Esophagus (tissue), 2 donors: Measurements from ENCODE around the gene RBM10. TPM values are rescaled to one million over a fixed set of nuclear protein-coding genes. Genes with fewer than 3 reads are reported as not detected.

Source experiments
- H3K27ac ChIP-seq, 2 donors: one replicate each; pipeline ENCODE4 v1.5.1; 2013; ENCODE audit warnings: low read depth in 2 of 2, mild to moderate bottlenecking in 2 of 2, inconsistent platforms in 1 of 2, low read length in 1 of 2, moderate library complexity in 1 of 2
- H3K27me3 ChIP-seq, 2 donors: one replicate each; pipeline ENCODE4 v1.6.1; 2013; ENCODE audit warnings: low read length in 2 of 2, control low read depth in 1 of 2, mild to moderate bottlenecking in 1 of 2; ENCODE audit not compliant: insufficient read depth in 2 of 2, control insufficient read depth in 1 of 2
- H3K36me3 ChIP-seq, 2 donors: one replicate each; pipeline ENCODE4 v1.6.1; 2013; ENCODE audit warnings: low read length in 1 of 2; ENCODE audit not compliant: control insufficient read depth in 2 of 2, insufficient read depth in 2 of 2
- H3K4me1 ChIP-seq, 2 donors: one replicate each; pipeline ENCODE4 v1.6.1; 2013; ENCODE audit warnings: low read length in 1 of 2; ENCODE audit not compliant: control insufficient read depth in 2 of 2, insufficient read depth in 2 of 2
- H3K4me3 ChIP-seq, 2 donors: one replicate each; pipeline ENCODE4 v1.5.1; 2013; ENCODE audit warnings: low read length in 2 of 2, mild to moderate bottlenecking in 2 of 2, low read depth in 1 of 2, moderate library complexity in 1 of 2
- H3K9me3 ChIP-seq, 2 donors: one replicate each; pipeline ENCODE4 v1.6.1; 2013; ENCODE audit warnings: mild to moderate bottlenecking in 2 of 2, low read depth in 1 of 2, low read length in 1 of 2, moderate library complexity in 1 of 2; ENCODE audit not compliant: control insufficient read depth in 2 of 2, insufficient read depth in 1 of 2
- WGBS, 2 donors: extraction: QIAGEN DNeasy Blood & Tissue Kit; methylation state at CpG; one replicate each; pipeline ENCODE4 v1.1.7; 2013; 5-methylcytosine and 5-hydroxymethylcytosine counted together
- polyA plus RNA-seq, 2 donors: library from polyadenylated mRNA; stranded (reverse); fragments of 200-250 nt; gene quantifications; one replicate each; pipeline ENCODE4 v1.2.3, GENCODE V29; 2013
- donor health status: healthy with polysubstance abuse.
- donor health status: Bipolar disorder and iron deficiency.

Gene RBM10
- polyA plus RNA-seq, 2 donors: 24.8 to 35.7 TPM

DNA sequence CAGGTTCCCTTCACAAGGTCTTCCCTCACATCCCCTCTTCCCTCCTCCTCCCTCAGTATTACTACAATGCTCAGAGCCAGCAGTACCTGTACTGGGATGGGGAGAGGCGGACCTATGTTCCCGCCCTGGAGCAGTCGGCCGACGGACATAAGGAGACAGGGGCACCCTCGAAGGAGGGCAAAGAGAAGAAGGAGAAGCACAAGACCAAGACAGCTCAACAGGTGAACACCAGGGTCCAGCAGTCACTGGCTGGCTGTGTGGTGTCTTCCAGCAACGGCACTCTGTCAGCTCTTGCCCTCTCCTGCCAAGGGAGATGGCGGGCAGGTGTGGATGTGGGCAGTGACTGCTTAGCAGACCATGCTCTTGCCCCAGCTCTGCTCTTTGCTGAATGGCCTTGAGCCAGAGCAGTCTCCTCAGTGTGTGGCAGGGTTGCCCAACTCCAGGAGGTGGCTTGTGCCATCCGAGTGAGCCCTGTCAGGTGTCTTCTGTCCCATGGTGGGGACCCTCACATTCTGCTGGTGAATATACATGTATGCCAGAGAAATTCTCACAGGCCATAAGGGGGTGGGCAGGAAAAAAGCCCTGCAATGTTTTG, 37.2 kb downstream of the RBM10 start:
- 89% methylated on average over 9 of the region's 9 CpGs for WGBS, 2 donors
- H3K9me3 ChIP-seq: no peaks in the 10 kb centered on the region
- peaks cover 3 to 57% of the 10 kb centered on the region in 2 donors for H3K36me3 ChIP-seq

DNA sequence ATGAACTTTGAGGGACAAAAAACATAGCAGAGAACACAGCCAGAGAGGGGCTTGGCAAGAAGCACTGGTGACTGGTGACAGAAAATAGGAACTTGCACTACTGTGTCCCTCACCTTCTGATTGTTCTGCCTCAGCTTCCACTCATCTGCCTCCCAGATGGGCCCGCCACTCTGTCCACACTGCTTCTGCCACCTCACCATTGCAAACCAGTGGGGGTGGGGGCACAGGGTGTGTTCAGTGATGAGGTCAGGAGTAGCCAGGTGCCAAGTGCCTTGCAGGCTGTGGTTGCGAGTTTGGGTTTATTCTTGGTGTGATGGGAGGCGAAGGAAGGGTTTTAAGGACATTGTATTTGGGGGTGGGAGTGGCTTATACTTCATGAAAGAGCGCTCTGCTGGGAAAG, 39.5 kb downstream of the RBM10 start:
- H3K27me3 ChIP-seq: no peaks in the 10 kb centered on the region
- H3K36me3 ChIP-seq: peaks cover 3 to 49% of the 10 kb centered on the region in 2 donors
- H3K4me1 ChIP-seq: no peaks in the 10 kb centered on the region
- H3K27ac ChIP-seq: no peak overlapping the region
- no peaks in the 10 kb centered on the region for H3K9me3 ChIP-seq
- 82 to 85% methylated on average over 4 of the region's 4 CpGs for WGBS, 2 donors
- H3K4me3 ChIP-seq: no peak overlapping the region

More for the DNA sequence above, 37.2 kb downstream of the RBM10 start:
- Histone ChIP-seq H3K27me3 (no peaks in the 10 kb centered on the region), H3K27ac (no peak overlapping the region), H3K4me1 (peaks cover 0 to 3% of the 10 kb centered on the region in 2 donors), H3K4me3 (no peak overlapping the region)

DNA sequence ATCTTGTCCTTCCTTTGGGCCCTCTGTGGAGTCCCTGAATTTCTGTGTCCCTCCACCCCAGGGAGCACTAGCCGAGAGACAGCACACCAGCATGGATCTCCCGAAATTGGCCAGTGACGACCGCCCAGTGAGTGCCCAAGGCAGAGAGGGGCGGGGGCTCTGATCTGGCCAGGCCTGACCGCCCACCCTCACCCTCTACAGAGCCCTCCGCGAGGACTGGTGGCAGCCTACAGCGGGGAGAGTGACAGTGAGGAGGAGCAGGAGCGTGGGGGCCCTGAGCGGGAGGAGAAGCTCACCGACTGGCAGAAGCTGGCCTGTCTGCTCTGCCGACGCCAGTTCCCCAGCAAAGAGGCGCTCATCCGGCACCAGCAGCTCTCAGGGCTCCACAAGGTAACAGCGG, 40.2 kb downstream of the RBM10 start:
- peaks cover 3 to 43% of the 10 kb centered on the region in 2 donors for H3K36me3 ChIP-seq
- H3K4me1 ChIP-seq: no peaks in the 10 kb centered on the region
- H3K4me3 ChIP-seq: no peak overlapping the region
- H3K27ac ChIP-seq: no peak overlapping the region
- WGBS, 2 donors: 82 to 86% methylated on average over 17 of the region's 17 CpGs
- no peaks in the 10 kb centered on the region for H3K27me3 ChIP-seq
- no peaks in the 10 kb centered on the region for H3K9me3 ChIP-seq

DNA sequence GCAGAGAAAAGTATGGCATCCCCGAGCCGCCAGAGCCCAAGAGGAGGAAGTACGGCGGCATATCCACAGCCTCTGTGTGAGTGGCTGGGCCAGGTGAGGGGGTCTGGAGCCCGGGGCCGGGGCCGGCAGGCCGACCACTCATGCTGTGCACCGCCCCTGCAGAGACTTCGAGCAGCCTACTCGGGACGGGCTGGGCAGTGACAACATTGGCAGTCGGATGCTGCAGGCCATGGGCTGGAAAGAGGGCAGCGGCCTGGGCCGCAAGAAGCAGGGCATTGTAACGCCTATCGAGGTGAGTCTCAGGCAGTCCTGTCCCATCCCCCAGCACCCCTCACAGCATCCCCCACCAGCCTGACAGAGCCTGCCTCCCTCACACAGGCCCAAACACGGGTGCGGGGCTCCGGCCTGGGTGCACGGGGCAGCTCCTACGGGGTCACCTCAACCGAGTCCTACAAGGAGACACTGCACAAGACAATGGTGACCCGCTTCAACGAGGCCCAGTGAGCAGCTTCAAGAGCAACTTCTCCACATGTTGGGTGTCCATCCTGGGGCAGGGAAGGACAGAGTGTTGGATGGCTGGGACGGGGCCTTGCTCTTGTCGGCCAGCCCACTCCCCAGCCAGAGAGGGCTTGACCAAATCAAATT, 41.2 kb downstream of the RBM10 start:
- H3K27me3 ChIP-seq: no peaks in the 10 kb centered on the region
- H3K36me3 ChIP-seq: peaks cover 3 to 40% of the 10 kb centered on the region in 2 donors
- WGBS, 2 donors: 85 to 88% methylated on average over 27 of the region's 27 CpGs
- no peak overlapping the region for H3K27ac ChIP-seq
- H3K9me3 ChIP-seq: no peaks in the 10 kb centered on the region
- no peak overlapping the region for H3K4me3 ChIP-seq
- peaks cover 0 to 3% of the 10 kb centered on the region in 2 donors for H3K4me1 ChIP-seq

DNA sequence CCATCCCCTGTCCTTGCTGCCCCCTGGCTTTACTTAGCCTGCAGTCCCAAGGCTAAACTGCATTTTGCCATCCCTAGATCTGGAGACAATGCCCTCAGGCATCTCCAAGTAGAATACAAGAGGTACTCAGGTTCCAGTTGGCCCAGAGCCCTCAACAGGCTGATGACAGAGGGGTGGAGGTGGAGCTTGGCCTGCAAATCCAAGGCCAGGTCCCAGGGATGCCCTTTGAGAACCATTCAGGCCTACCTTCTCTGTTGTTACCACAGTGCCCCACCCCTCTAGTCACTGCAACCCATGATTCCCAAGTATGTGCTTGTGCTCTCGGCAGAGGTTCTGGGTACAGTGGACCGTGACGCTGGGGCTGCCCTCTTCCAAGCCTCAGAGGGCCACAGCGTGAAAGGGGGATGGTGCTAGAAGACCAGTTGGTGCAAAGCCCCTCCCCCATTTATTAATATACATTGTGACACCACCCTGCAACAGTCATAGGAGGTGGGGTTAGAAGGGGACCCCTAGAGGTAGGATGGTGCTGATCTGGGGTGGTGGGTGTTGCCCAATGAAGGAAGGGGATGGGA, 42.2 kb downstream of the RBM10 start:
- H3K4me1 ChIP-seq: peaks cover 0 to 3% of the 10 kb centered on the region in 2 donors
- H3K27ac ChIP-seq: no peak overlapping the region
- 78 to 83% methylated on average over 4 of the region's 4 CpGs for WGBS, 2 donors
- no peak overlapping the region for H3K4me3 ChIP-seq
- no peaks in the 10 kb centered on the region for H3K9me3 ChIP-seq
- peaks cover 3 to 31% of the 10 kb centered on the region in 2 donors for H3K36me3 ChIP-seq
- H3K27me3 ChIP-seq: no peaks in the 10 kb centered on the region

DNA sequence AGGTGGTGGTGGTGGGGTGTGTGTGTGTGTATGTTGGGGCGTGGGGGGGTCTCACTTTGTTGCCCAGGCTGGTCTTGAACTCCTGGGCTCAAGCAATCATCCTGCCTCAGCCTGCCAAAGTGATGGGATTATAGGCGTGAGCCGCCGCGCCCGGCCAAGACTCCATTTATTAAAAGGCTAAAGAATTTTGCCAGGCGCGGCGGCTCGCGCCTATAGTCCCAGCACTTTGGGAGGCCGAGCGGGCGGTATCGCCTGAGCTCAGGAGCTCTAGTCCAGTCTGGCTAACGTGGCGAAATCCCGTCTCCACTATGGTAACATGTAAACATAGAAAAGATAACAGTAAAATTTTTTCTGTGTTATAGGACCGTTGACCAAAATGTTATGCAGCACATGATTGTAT, 44.9 kb downstream of the RBM10 start:
- Histone ChIP-seq H3K4me1 (peaks cover 0 to 3% of the 10 kb centered on the region in 2 donors), H3K27me3 (no peaks in the 10 kb centered on the region), H3K9me3 (no peaks in the 10 kb centered on the region), H3K27ac (no peak overlapping the region), H3K4me3 (no peak overlapping the region), H3K36me3 (peaks cover 3 to 21% of the 10 kb centered on the region in 2 donors)
- WGBS, 2 donors: 62 to 76% methylated on average over 19 of the region's 19 CpGs

- Histone ChIP-seq H3K9me3 (no peaks in the 10 kb centered on the region), H3K4me3 (peak overlapping the region; percentile 49 to 59), H3K27ac (peak overlapping the region; percentile 45 to 73), H3K4me1 (peaks cover 3 to 4% of the 10 kb centered on the region in 2 donors), H3K27me3 (no peaks in the 10 kb centered on the region), H3K36me3 (peaks cover 3 to 16% of the 10 kb centered on the region in 2 donors)
- WGBS, 2 donors: 3 to 16% methylated on average over 40 of the region's 40 CpGs
Measured at GRCh38 chrX:47190445-47191269, 45.6 kb downstream of the RBM10 start.

GRCh38 chrX:47191331-47191730, 46.3 kb downstream of the RBM10 start:
- Histone ChIP-seq H3K4me3 (peak overlapping the region; percentile 49 to 59), H3K27me3 (no peaks in the 10 kb centered on the region), H3K9me3 (no peaks in the 10 kb centered on the region), H3K4me1 (peaks cover 6 to 7% of the 10 kb centered on the region in 2 donors), H3K27ac (peak overlapping the region; percentile 45 to 73), H3K36me3 (peaks cover 3 to 10% of the 10 kb centered on the region in 2 donors)
- WGBS, 2 donors: 6 to 30% methylated on average over 26 of the region's 26 CpGs

DNA sequence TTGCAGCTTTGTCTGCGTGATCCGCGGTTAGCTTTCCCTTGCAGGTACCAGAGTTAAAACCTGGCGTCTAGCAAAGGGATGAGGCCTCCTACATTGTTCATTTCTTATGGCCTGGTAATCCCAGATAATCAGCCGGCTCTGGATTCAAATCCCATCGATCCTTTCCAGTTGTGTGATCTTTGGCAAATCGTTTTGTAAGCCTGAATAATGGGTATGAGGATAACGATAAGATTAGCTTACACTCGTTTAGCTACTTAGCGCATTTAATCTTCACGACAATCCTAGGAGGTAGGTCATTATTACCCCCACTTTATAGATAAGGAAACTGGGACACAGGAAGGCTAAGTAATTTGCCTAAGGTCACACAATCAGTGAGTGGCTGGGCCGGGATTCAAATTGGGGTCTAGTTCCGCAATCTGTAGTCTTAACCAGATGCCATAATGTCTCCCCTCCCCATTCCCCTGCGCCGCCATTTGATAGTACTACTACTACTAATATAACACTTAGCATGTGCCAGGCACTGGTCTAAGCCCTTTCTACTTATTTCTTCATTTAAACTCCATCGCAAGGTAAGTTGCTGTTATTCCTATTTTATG, 46.9 kb downstream of the RBM10 start:
- Histone ChIP-seq H3K4me3 (peak overlapping the region; percentile 49 to 59), H3K9me3 (no peaks in the 10 kb centered on the region), H3K27ac (peak overlapping the region; percentile 28 to 45), H3K36me3 (peaks cover 1 to 4% of the 10 kb centered on the region in 2 donors), H3K27me3 (no peaks in the 10 kb centered on the region), H3K4me1 (peaks cover 6 to 7% of the 10 kb centered on the region in 2 donors)
- WGBS, 2 donors: 51 to 54% methylated on average over 16 of the region's 16 CpGs
